PC-3 (cell line): ENCODE data around the gene SQOR. TPM values are rescaled to one million over a fixed set of nuclear protein-coding genes. Genes with fewer than 3 reads are reported as not detected.
A peak's percentile ranks its signal among the peaks of the same experiment; 100 is the strongest.

ENCODE experiments used
- ATAC-seq: fragments of 200-7000 bp; cut with Tn5 transposase; 2 replicates; pipeline ENCODE4 v1.9.1; 2020; ENCODE audit warnings: mild to moderate bottlenecking, moderate library complexity
- BruUV-seq: library from RNA; stranded (reverse); fragments of 400-500 nt; replicated peaks from 2 replicates; lab custom pipeline; 2021; lab: Mats Ljungman, UMichigan
- CTCF ChIA-PET: fragments of 300-600 bp; sonication (Branson Sonifier 250); formaldehyde crosslinking; loops from one replicate; lab custom pipeline; 2022; ENCODE audit warnings: antibody characterized with exemption; lab: Charles Lee
- POLR2A ChIA-PET: fragments of 300-600 bp; sonication (Branson Sonifier 250); formaldehyde crosslinking; loops from one replicate; lab custom pipeline; 2022; ENCODE audit warnings: antibody characterized with exemption; ENCODE audit not compliant: unreplicated experiment; lab: Charles Lee
- DNase-seq: peaks from one replicate; pipeline ENCODE4 v3.0.0-alpha.2; 2015
- H2AFZ ChIP-seq: fragments of 300-600 bp; sonication (generic); 2 replicates; pipeline ENCODE4 v1.6.0; 2016; ENCODE audit warnings: antibody characterized with exemption, low read length
- H3F3A ChIP-seq: fragments of 300-600 bp; sonication (generic); one replicate; pipeline ENCODE4 v1.6.0; 2017; ENCODE audit warnings: antibody characterized with exemption, low read length, control low read depth, mild to moderate bottlenecking; ENCODE audit not compliant: unreplicated experiment
- H3K27ac ChIP-seq: fragments of 300-600 bp; sonication (generic); 2 replicates; pipeline ENCODE4 v1.5.1; 2016; ENCODE audit warnings: mild to moderate bottlenecking, low read length
- H3K27me3 ChIP-seq: fragments of 300-600 bp; sonication (generic); 2 replicates; pipeline ENCODE4 v1.6.1; 2016; ENCODE audit warnings: low read length, mixed read lengths
- H3K36me3 ChIP-seq: fragments of 300-600 bp; sonication (generic); 2 replicates; pipeline ENCODE4 v1.6.1; 2016; ENCODE audit warnings: low read depth, mixed run types, low read length, mixed read lengths
- H3K4me1 ChIP-seq: fragments of 300-600 bp; sonication (generic); 2 replicates; pipeline ENCODE4 v1.5.1; 2016; ENCODE audit warnings: low read length; ENCODE audit not compliant: insufficient read depth
- H3K4me2 ChIP-seq: fragments of 300-600 bp; sonication (generic); 2 replicates; pipeline ENCODE4 v1.6.0; 2016; ENCODE audit warnings: low read length
- H3K4me3 ChIP-seq: fragments of 300-600 bp; sonication (generic); 2 replicates; pipeline ENCODE4 v1.5.1; 2016; ENCODE audit warnings: mild to moderate bottlenecking, low read length, mixed read lengths
- H3K79me2 ChIP-seq: fragments of 300-600 bp; sonication (generic); 2 replicates; pipeline ENCODE4 v1.6.1; 2017; ENCODE audit warnings: low read length, mixed read lengths
- H3K9ac ChIP-seq: fragments of 300-600 bp; sonication (generic); 2 replicates; pipeline ENCODE4 v1.6.0; 2016; ENCODE audit warnings: mild to moderate bottlenecking, low read length
- H3K9me2 ChIP-seq: fragments of 300-600 bp; sonication (generic); replicated peaks from 2 replicates; pipeline ENCODE4 v1.6.1; 2016; ENCODE audit warnings: mixed run types, low read length, mixed read lengths
- H3K9me3 ChIP-seq: fragments of 300-600 bp; sonication (generic); 2 replicates; pipeline ENCODE4 v1.6.1; 2016; ENCODE audit warnings: low read length, mixed read lengths
- H4K20me1 ChIP-seq: fragments of 300-600 bp; sonication (generic); 2 replicates; pipeline ENCODE4 v1.6.1; 2016; ENCODE audit warnings: low read length, mixed read lengths
- CTCF ChIP-seq: fragments of 300-600 bp; sonication (generic); conservative IDR thresholded peaks from 2 replicates; pipeline ENCODE4 v1.5.1; 2017; ENCODE audit warnings: antibody characterized with exemption, low read depth, mild to moderate bottlenecking, low read length
- EZH2 ChIP-seq: fragments of 300-600 bp; sonication (generic); IDR thresholded peaks from one replicate; pipeline ENCODE4 v1.6.1; 2017; ENCODE audit warnings: antibody characterized with exemption, mild to moderate bottlenecking, low read length; ENCODE audit not compliant: unreplicated experiment
- EZH2phosphoT487 ChIP-seq: fragments of 300-600 bp; sonication (generic); IDR thresholded peaks from 2 replicates; pipeline ENCODE4 v1.6.1; 2018; ENCODE audit warnings: mild to moderate bottlenecking, antibody characterized with exemption, low read length, borderline replicate concordance
- intact Hi-C: fragments of 100-400 bp; cut with micrococcal nuclease; formaldehyde crosslinking; loops from 2 replicates; pipeline ENCODE4 v1.9.0; 2023
- total RNA-seq: library from RNA; depleted of rRNA; stranded (reverse); fragments of >200 nt; gene quantifications from 2 replicates; pipeline ENCODE4 v1.2.3, GENCODE V29; 2014

Gene SQOR
- total RNA-seq, 1 experiment from 2014 or later, result 86.1 TPM

- no peaks in the 10 kb centered on the region for H3K9me3 ChIP-seq
- no TSS peak for BruUV-seq
- DNase-seq (peak; percentile 81), ATAC-seq (peak; percentile 76)
- intact Hi-C loops, result loop anchor here (1.0 kb wide), 1 partner anchor 37 kb away; no protein-coding TSS in a partner anchor
- peak within 1 kb of the TSS; percentile 98 for H3K9ac ChIP-seq
- ChIA-PET CTCF (no interaction called here), POLR2A (interaction anchor here (0.6 to 0.8 kb wide), 3 partner anchors 9 to 51 kb away, joined by 3 to 4 read pairs (median 4); no protein-coding TSS in a partner anchor)
- TF ChIP-seq EZH2phosphoT487, result no peak
- TF ChIP-seq EZH2, result no peak
- no peak for TF ChIP-seq CTCF
- peak within 1 kb of the TSS; percentile 96 for H3K4me2 ChIP-seq
- peak within 1 kb of the TSS; percentile 92 for H2AFZ ChIP-seq
- peaks cover 54% of the 10 kb centered on the region for H3K79me2 ChIP-seq
- H3F3A ChIP-seq, result no peaks in the 10 kb centered on the region
- no peaks in the 10 kb centered on the region for H3K27me3 ChIP-seq
- peaks cover 32% of the 10 kb centered on the region for H3K4me1 ChIP-seq
- no peaks in the 10 kb centered on the region for H3K36me3 ChIP-seq
- H3K27ac ChIP-seq, result peak within 1 kb of the TSS; percentile 93
- no peaks in the 10 kb centered on the region; the same call in 1 of the 2 replicates for H4K20me1 ChIP-seq
- no peaks in the 10 kb centered on the region for H3K9me2 ChIP-seq
- peak within 1 kb of the TSS; percentile 98 for H3K4me3 ChIP-seq
Observed at GRCh38 chr15:45587095-45587862, 47.5 kb upstream of the SQOR start, which contains the start of gene BLOC1S6. TSS of gene BLOC1S6 (plus strand) at chr15:45587379. CDS start at chr15:45587444, 65 bp downstream.

GRCh38 chr15:45587863-45588170, 47.0 kb upstream of the SQOR start:
- Histone ChIP-seq H3K4me1 (peaks cover 36% of the 10 kb centered on the region), H4K20me1 (no peaks in the 10 kb centered on the region; the same call in 1 of the 2 replicates), H2AFZ (peak overlapping the region; percentile 92), H3K36me3 (no peaks in the 10 kb centered on the region), H3K27ac (peak overlapping the region; percentile 93), H3K27me3 (no peaks in the 10 kb centered on the region), H3K9ac (peak overlapping the region; percentile 98), H3K4me2 (peak overlapping the region; percentile 96), H3K4me3 (peak overlapping the region; percentile 98), H3K9me2 (no peaks in the 10 kb centered on the region), H3K9me3 (no peaks in the 10 kb centered on the region), H3K79me2 (peaks cover 59% of the 10 kb centered on the region), H3F3A (no peaks in the 10 kb centered on the region)
- no peak for ATAC-seq
- intact Hi-C loops, result loop anchor here (1.0 kb wide), 1 partner anchor 38 kb away; no protein-coding TSS in a partner anchor
- TSS peak; percentile 63 for BruUV-seq
- no peak for DNase-seq
- TF ChIP-seq EZH2phosphoT487, result no peak
- ChIA-PET CTCF (no interaction called here), POLR2A (interaction anchor here (0.7 kb wide), 1 partner anchor 51 kb away, joined by 4 read pairs; no protein-coding TSS in a partner anchor)

- CTCF ChIA-PET, result interaction anchor here (0.7 to 1.1 kb wide), 2 partner anchors 24 to 27 kb away, joined by 3 to 4 read pairs; no protein-coding TSS in a partner anchor
- Histone ChIP-seq H3K4me3 (peak overlapping the region; percentile 98), H3K9me2 (no peaks in the 10 kb centered on the region), H3K9ac (peak overlapping the region; percentile 98), H3K27ac (peak overlapping the region; percentile 93), H3F3A (no peaks in the 10 kb centered on the region), H3K79me2 (peaks cover 60% of the 10 kb centered on the region), H3K36me3 (no peaks in the 10 kb centered on the region), H3K4me1 (peaks cover 36% of the 10 kb centered on the region), H2AFZ (no peak overlapping the region), H3K27me3 (no peaks in the 10 kb centered on the region), H4K20me1 (no peaks in the 10 kb centered on the region; the same call in 1 of the 2 replicates), H3K9me3 (no peaks in the 10 kb centered on the region), H3K4me2 (peak overlapping the region; percentile 96)
- no TSS peak for BruUV-seq
- POLR2A ChIA-PET, result no interaction called here
- intact Hi-C loops, result no loop called here
- DNase-seq, result no peak
- TF ChIP-seq CTCF, result no peak
- TF ChIP-seq EZH2, result no peak
- TF ChIP-seq EZH2phosphoT487, result no peak
- ATAC-seq, result no peak
Observed at GRCh38 chr15:45588219-45588875, 46.5 kb upstream of the SQOR start.
